ENCODE results near the gene F2RL3.
"Not testable (repeated sequence)": the region's sequence is repeated elsewhere in the genome, so short reads cannot be mapped to it uniquely, and the experiment has no call there.

- not testable (repeated sequence) for TF ChIP-seq CTCF (IDR thresholded peaks at IDR 0.05; ENCODE audit: low read length); EZH2 (IDR thresholded peaks at IDR 0.05; ENCODE audit: borderline replicate concordance, low read length)
These were observed 13.9 kb upstream of the F2RL3 start for GRCh38 chr19:16874978-16875299.

Data from OCI-LY1 (cell line).